ENCODE measurements around the gene SGPL1.
A peak's percentile ranks its signal among the peaks of the same experiment; 100 is the strongest.

Gene SGPL1

GRCh38 chr10:70886921-70887665 lies 71.3 kb downstream of the SGPL1 start:
- no peak for DNase-seq

GRCh38 chr10:70887804-70888800 lies 72.4 kb downstream of the SGPL1 start, which contains the start of gene PCBD1:
PCBD1 (minus strand) TSS chr10:70888565; CDS start chr10:70888533, 32 bp downstream.
- peak; percentile 71 for DNase-seq

- no peak for DNase-seq
These were observed 73.5 kb downstream of the SGPL1 start for GRCh38 chr10:70889291-70889690.

- DNase-seq = no peak
These were observed 75.2 kb downstream of the SGPL1 start for GRCh38 chr10:70890917-70891431.

GRCh38 chr10:70891627-70892026 lies 75.9 kb downstream of the SGPL1 start:
- DNase-seq = no peak

GRCh38 chr10:70892631-70893030 lies 76.9 kb downstream of the SGPL1 start:
- DNase-seq = no peak

- no peak for DNase-seq
These were observed 77.7 kb downstream of the SGPL1 start for GRCh38 chr10:70893227-70894006.

GRCh38 chr10:70894416-70894815 lies 78.7 kb downstream of the SGPL1 start:
- DNase-seq = no peak

GRCh38 chr10:70896551-70896950 lies 80.8 kb downstream of the SGPL1 start:
- no peak for DNase-seq

GRCh38 chr10:70898687-70899086 lies 82.9 kb downstream of the SGPL1 start:
- no peak for DNase-seq

GRCh38 chr10:70899096-70899495 lies 83.3 kb downstream of the SGPL1 start:
- DNase-seq = no peak

GRCh38 chr10:70901276-70901878 lies 85.6 kb downstream of the SGPL1 start:
- no peak for DNase-seq

GRCh38 chr10:70902661-70903261 lies 87.0 kb downstream of the SGPL1 start:
- no peak for DNase-seq

GRCh38 chr10:70903262-70903921 lies 87.6 kb downstream of the SGPL1 start:
- peak; percentile 20 for DNase-seq

GRCh38 chr10:70905071-70906021 lies 89.6 kb downstream of the SGPL1 start:
- DNase-seq = no peak

- DNase-seq = no peak
These were observed 90.5 kb downstream of the SGPL1 start for GRCh38 chr10:70906031-70906783.

- DNase-seq = no peak
These were observed 91.3 kb downstream of the SGPL1 start for GRCh38 chr10:70906953-70907636.

GRCh38 chr10:70907637-70908405 lies 92.1 kb downstream of the SGPL1 start:
- DNase-seq = no peak

Measured in stimulated activated CD4-positive, alpha-beta T cell treated with anti-CD3 and anti-CD28 coated beads, Interleukin-4, amount 100 ng/mL, for 1 hour (primary cell).